Measurements from ENCODE around the gene TTLL6.
"Not testable (repeated sequence)": the region's sequence is repeated elsewhere in the genome, so short reads cannot be mapped to it uniquely, and the experiment has no call there.

TTLL6 gene

DNA sequence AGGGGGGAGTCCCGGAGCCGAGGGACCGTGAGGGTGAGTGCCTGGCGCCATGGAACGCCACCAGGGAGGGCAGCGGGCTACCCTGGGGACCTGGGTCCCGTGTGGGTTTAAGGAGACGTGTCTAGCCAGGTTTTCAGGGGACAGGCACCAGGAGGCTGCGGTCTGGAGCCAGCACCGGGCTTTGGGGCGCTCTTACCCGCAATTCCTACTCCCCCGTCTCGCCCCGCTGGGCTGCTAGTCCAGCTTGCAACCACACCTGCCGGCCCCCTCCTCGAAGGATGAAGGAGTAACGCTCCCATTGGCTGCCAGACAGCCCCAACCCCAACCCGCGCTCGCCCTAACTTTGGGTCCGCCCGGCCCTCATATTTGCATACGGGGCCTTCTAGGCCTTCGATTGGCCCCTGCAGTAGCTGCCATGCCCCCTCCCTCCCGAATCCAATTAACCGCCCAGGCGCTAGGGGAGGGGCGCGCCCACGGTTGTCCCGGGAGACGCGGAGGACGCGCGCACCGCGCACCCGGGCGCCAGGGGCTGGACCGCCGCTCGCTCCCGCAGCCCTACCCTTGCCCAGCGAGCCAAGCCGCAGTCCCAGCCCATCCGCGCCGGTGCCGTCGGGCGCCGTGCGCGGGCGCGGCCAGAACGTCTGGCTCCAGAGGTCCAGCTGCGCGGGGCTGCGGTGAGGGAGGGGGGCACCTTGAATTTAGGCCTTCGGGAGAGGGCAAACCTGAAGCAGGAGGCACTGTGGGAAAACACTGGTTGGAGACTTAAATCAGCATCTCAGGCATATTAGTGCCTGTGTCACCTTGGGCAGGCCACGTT, at the start of gene TTLL6:
TTLL6 (minus strand) TSS at position 456 of the 817 bp plus-strand sequence; CDS start at position 299, 157 bp downstream.
- peak; percentile 89 for DNase-seq (ENCODE audit: low read depth, low spot score)

DNA sequence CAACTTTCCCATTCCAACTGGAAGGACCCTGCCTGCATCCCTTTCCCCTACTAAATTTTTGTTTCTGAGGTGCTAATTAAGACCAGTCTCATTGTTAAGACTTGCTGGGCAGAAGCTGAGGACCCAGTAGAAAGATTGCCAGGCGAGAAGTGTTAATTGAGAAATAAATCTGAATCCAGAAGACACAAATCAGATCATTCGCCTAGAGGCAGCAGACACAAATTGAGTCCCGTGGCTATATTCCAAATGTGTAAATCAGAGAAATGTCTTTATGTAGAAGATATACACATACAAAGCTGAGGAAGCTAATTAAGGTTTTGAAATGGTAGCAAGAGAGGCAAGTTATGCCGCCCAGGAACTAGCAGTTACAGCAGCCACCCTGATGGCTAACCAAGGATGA, 43.4 kb upstream of the TTLL6 start:
- no peak for DNase-seq (ENCODE audit: low read depth, low spot score)

DNA sequence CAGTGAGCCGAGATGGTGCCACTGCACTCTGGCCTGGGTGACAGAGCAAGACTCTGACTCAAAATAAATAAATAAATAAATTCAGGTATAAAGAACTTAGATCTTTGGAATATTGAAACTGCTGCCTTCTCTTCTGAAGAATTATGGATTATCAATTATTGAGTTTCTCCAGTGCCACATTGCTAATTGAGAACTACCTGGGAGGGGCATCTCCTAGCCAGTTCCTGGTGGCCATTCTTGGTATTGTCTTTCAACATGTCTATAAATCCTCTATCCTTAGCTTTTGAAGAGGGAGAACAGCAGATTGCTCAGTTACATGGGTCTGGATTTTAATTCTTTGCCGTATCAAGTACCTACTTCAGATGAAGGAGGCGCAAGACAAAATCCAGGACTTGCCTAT, 43.0 kb upstream of the TTLL6 start:
- no peak for DNase-seq (ENCODE audit: low read depth, low spot score)

DNA sequence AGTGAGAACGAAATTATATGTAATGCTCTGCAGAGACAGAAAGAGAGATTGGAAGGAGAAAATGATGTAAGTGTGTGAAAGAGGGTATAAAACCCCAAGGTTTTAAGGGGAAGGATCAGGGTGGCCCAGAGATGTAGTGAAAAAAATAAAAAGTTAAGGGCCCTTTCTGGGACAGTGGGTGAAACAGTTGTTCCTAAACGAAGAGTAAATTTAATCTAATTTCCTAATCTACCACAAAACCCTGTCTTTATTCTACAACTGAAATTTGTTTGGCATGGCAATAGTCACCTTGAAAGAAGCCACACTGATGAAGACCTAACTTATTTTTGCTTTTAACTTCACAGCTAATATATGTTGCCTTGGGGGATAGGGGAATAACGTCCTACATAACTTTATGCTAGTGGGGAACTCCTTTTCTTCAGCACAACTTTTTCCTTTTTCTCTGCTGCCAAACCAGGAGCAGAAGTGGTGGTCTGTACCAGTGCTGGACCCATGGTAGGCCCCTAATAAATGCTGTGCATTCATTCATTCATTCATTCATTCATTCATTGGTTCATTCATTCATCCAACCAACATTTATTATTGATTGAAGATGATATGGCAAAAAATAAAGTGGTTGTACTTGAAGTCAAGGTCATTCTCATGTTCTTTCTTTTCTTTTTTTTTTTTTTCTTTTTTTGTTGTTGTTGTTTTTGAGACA, 39.2 kb upstream of the TTLL6 start:
- DNase-seq (ENCODE audit: low read depth, low spot score), result no peak

DNA sequence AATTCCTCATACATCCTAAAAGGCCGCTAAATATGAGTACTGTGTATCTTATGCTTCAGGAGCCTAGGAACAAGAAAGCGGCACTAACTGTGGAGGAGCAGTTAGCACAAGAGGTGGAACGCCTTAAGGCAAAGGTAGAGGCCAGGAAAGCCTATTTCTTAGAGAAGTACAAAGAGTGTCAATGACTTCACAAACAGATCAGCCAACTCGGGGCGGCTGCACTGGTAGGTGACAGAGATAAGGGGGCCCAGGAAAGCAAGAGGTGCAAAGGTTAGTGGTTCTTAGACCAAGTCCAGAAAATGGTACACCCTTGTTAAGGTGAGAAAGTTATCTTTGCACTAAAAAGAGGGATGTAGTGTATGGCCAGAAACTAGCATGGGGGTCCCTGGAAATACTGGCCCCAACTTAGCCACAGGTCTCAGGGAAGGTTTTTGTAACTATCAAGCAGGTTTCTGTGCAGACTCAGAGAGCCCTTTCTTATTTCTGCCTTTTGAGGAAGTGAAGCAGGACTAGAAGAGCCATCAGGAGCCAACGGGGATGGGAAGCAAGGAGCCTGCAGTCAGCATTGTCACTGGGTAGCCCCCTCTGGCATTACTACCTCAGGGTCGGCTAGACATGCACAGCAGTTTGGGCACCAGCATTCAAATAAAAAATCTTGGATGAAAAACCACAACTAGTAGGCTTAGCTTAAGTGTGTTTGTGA, 37.9 kb upstream of the TTLL6 start:
- no peak for DNase-seq (ENCODE audit: low read depth, low spot score)

DNA sequence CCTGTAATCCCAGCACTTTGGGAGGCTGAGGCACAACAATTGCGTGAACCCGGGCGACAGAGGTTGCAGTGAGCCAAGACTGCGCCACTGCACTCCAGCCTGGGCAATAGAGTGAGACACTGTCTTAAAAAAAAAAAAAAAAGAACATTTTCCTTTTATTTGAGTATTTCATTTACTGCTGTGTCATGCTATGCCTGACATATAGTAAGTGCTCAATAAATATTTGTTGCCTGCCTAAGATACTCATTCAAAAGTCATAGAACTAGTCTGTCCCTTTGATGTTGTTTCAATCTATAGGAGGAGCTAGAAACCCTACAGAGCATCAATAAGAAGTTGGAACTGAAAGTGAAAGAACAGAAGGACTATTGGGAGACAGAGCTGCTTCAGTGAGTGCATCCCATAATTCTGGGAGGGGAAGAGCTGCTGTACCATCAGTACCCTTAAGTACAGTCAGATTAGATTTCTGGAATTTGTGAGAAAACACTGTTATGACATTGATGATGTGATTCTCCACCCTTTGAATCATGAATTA, 33.8 kb upstream of the TTLL6 start:
- DNase-seq (ENCODE audit: low read depth, low spot score), result no peak

DNA sequence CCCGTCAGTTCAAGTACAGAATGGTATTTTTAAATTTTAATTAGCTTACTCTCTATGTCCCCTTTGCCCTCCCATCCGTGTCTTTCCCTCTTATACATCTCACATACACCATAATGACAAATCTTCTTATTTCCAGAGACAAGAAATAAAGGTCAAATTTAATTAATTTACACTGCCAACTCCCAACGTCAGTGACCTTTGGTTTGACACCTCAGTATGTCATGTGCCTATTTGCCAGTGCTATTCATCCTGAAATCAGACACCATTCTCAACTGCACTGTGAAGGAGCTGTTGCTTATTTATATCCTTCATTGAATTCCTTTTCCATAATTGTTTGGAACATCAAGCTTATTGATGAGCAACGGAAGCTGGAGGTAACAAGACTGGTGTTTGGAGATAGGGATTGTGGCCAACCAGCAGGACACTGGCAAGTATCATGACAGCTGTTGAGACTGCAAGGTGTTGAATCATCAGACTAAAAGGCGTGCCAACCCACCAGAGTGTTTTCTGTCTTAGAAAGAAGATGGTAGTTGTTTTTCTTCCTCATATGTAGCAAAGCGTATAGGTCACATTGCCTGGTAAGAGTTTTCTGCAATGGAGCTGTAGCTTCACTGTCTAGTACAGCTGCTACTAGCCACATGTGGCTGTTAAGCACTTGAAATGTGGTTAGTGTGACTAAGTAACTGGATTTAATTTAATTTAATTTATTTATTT, 26.3 kb upstream of the TTLL6 start:
- DNase-seq (ENCODE audit: low read depth, low spot score), result no peak

DNA sequence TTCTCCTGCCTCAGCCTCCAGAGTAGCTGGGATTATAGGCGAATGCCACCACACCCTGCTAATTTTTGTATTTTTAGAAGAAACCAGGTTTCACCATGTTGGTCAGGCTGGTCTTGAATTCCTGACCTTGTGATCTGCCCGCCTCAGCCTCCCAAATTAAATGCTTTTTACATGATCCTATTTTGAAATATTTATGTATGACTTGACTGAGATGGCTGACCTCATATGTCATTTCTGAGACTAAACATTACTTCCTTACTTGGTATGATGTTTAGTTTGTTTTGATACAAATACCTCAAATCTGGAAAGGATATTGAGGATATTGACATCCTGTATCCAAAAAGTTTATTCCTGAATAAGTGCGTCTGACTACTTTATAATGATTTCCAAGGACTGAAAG, 25.7 kb upstream of the TTLL6 start:
- no peak for DNase-seq (ENCODE audit: low read depth, low spot score)

DNA sequence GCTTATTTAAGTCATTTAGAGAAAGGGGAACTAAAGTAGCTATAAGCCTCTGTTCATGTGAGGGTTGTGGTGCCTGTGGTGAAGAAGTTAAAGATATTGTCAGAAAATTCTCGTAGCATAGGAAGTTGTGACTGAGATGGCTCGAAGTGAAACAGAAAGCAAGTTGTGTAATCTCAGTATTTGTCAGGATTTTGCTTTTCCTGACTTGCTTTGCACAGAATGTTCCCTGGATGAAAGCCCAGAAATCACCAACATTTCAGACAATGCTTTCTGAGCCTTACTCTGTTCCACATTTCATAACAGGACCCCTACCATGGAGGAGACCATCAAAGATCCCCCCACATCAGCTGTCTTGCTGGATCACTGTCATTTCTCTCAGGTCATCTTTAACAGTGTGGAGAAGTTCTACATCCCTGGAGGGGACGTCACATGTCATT, 24.4 kb upstream of the TTLL6 start:
- no peak for DNase-seq (ENCODE audit: low read depth, low spot score)

DNA sequence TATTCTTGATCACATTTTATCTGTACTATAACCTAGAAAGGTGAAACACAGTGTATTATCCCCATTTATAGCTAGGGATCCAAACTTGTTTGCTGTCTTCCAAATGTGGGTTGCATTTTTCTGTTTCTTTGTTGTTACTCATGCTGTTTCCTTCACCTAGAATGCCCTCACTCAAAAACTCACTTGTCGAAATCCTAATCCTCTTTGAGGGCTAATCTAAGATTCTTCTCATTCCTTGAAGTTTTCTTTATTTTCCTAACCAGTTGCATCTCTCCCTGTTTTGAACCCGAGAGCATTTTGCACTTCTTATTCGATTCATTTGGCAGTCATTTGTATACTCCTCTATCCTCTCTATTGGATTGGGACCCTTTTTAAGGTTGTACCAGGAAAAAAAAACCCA, 23.4 kb upstream of the TTLL6 start:
- DNase-seq (ENCODE audit: low read depth, low spot score), result no peak

DNA sequence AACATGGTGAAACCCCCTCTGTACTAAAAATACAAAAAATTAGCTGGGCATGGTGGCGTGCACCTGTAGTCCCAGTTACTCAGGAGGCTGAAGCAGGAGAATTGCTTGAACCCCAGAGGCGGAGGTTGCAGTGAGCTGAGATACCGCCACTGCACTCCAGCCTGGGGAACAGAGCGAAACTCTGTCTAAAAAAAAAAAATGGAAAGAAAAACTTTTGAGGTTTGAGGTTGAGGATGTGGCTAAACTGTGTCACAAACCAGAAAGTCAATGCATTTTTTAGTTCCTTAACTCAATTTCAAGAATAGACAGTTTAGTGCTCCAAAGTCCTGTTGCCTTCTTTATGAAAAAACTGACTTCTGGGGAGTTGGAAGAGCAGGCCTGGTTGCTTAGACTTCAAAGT, 20.4 kb upstream of the TTLL6 start:
- DNase-seq (ENCODE audit: low read depth, low spot score), result not testable (repeated sequence)

DNA sequence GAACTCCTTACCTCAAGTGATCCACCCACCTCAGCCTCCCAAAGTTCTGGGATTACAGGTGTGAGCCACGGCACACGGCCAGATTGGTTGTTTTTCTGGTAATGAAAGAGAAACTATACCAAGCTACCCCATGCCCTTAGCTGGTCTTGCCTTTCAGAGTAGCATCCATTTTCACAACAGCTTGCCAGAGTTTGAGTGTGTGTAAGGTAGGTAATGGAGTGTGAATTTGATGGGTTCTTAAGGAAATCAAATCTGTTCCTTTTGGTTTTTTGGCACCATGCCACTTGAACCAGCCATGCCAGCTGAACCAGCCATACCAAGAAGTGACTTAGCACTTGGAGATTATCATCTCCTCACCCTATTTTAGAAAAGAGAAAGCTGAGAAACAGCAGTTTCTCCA, 18.9 kb upstream of the TTLL6 start:
- no peak for DNase-seq (ENCODE audit: low read depth, low spot score)

DNA sequence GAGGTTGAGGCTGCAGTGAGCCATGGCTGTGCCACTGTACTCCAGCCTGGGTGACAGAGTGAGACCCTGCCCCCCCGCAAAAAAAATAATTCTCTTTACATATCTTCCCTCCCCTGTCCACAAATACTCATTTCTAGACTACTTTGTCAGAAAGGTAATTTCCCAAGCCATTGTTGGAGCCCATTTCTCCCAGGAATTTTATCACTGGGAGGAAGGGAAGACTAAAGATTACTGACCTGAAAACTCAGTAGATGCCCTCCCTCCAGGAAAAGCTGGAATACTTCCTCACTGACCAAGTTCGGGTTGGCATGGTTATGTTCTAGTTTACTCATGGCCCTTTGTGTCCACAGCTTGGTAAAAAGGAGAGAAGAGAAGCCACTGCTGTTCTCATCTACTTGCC, 17.9 kb upstream of the TTLL6 start:
- no peak for DNase-seq (ENCODE audit: low read depth, low spot score)

DNA sequence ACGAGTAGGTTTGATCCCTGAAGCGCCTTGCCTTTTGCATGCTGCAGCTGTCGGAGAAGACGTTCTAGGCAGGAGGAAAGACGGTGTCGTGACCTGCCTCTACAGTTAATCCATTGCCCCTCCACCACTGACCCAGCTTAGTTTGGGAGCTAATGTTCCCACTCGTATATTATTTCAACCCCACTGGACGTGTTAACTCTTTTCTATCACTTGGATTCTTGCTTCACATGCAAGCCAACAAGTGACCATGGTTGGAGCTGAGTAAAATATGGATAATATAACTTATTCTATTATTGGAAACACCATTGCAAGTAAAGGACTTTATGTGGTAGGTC, 14.5 kb upstream of the TTLL6 start:
- DNase-seq (ENCODE audit: low read depth, low spot score), result no peak

DNA sequence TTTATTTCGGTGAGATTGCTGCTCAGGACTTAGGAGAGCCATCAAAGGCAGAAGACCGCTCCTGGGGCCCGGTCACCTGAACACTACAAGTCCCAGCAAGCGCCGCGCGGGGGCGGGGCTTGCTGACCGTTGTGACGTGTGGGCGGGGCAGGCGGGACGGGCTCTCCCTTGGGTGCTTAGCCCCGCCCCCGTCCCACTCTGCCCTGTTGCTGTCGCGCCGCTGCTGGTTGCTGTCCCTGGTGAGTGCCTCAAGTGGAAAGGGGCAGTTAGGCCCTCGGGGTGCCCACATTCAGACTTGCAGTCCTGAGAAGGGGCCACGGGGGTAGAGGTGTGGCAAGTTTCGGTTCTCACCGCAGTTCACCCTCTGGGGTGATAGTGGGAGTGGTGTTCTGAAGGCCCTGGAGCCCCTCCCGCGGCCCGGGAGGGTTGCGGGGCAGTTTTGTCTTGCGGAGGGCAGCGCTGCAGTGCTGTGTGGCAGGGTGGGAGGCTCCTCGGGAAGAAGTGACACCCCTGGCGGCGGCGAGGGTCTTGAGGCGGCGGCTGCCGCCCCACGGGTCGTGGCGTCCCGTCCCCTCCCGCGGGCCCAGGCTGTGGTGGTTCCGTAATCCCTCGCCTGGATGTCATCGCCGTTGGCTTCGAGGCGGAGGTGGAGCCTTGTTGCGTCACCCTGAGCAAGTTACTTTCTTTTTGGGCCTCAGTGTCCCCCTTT, 14.0 kb upstream of the TTLL6 start, which contains the start of gene CALCOCO2:
CALCOCO2 (plus strand) TSS at position 196 of the 709 bp plus-strand sequence. CDS start 10,673 bp downstream, outside the sequence.
- no peak for DNase-seq (ENCODE audit: low read depth, low spot score)

DNA sequence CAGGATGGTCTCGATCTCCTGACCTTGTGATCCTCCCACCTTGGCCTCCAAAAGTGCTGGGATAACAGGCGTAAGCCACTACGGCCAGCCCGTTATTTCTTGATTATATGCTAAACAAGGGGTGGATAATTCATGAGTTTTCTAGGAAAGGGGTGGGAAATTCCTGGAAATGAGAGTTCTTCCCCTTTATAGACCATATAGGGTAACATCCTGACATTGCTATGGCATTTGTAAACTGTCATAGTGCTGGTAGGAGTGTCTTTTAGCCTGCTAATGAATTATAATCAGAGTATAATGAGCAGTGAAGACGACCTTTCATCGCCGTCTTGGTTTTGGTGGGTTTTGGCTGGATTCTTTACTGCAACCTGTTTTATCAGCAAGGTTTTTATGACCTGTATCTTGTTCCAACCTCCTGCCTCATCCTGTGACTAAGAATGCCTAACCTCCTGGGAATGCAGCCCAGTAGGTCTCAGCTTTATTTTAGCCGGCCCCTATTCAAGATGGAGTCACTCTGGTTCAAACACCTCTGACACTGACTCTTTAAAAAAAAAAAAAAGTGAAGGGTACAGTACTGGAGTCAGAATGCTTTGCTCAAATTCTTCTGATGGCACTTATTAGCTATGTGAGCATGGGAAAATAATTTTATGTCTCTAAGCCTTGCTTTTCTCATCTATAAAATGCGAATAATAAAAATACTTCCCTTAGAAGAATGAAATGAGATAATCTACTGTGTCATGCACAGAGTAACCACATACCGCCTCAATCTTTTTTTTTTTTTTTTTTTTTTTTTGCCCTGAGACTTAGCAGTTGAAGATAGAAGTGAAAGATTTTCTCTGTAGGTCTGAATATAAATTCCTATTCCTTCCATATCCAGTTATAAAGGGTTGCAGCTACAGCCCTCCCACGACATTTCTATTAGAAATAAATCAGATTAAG, 8.7 kb upstream of the TTLL6 start:
- DNase-seq (ENCODE audit: low read depth, low spot score), result no peak

DNA sequence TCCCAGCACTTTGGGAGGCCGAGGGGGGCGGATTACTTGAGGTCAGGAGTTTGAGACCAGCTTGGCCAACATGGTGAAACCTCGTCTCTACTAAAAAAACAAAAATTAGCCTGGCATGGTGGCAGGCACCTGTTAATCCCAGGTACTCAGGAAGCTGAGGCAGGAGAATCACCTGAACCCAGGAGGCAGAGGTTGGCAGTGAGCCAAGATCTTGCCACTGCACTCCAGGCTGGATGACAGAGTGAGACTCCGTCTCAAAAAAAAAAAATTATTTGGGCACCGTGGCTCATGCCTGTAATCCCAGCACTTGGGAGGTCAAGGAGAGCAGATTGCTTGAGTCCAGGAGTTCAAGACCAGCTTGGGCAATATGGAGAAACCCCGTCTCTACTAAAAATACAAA, 3.9 kb upstream of the TTLL6 start:
- not testable (repeated sequence) for DNase-seq (ENCODE audit: low read depth, low spot score)

DNA sequence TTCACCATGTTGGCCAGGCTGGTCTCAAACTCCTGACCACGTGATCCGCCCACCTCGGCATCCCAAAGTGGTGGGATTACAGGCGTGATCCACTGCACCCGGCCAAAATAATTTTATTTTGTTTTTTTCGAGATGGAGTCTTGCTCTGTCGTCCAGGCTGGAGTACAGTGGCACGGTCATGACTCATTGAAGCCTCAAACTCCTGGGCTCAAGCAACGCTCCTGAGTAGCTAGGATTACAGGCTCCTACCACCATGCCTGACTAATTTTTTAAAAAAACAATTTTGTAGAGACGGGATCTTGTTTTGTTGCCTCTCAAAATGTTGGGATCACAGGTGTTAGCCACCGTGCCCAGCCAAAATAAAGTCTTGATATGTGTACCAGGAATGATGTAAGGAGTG, 2.4 kb upstream of the TTLL6 start:
- no peak for DNase-seq (ENCODE audit: low read depth, low spot score)

DNA sequence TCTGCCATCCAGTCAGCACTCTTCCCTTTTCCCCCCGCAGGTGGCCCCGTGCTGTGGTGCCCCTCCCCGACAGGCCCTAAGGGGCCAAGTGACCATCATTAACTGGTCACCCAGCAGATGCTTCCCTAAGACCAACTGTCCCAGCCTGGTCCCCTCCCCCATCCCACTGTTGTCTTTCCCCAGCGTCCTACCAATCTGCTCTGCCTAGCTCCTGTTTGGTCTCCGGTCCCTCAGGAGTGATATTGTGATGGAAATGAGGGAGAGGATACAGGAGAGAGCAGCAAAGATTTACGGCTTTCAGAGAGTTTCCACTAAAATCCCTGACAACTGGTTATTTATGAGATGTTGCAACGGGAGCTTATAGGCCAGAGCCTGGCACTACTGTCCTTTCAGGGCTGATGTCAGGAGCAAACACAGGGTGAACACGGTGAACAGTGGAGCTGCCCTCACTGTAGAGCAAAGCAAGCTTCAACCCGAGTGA, 1.4 kb upstream of the TTLL6 start:
- DNase-seq (ENCODE audit: low read depth, low spot score), result peak; percentile 81

DNA sequence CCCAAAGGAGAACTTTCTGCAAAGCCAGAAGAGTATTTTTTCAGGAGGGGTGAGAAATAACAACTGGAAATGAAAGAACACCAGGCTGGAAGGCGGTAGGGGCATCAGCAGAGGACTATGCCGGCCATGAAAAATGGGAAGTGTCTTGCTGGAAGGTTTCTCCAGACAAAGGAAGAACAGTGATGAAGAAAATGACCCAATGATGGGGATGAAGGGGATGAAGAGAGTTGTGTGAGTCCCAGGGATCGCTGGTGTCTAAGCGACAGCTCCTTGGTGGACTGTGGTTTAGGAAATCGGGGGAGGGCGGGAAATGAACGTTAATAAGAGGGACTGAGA, 623 bp downstream of the TTLL6 start:
- no peak for DNase-seq (ENCODE audit: low read depth, low spot score)

Measured in iPS DF 19.7 (cell line).